NCI-H146 treated with DMSO at 0.1 percent for 48 hours (cell line): ENCODE measurements around the gene PDCD10.

ENCODE experiments used
- DNase-seq: peaks from one replicate; lab custom pipeline; 2025; ENCODE audit not compliant: unreplicated experiment; lab: John Stamatoyannopoulos, UW

The PDCD10 gene

DNA sequence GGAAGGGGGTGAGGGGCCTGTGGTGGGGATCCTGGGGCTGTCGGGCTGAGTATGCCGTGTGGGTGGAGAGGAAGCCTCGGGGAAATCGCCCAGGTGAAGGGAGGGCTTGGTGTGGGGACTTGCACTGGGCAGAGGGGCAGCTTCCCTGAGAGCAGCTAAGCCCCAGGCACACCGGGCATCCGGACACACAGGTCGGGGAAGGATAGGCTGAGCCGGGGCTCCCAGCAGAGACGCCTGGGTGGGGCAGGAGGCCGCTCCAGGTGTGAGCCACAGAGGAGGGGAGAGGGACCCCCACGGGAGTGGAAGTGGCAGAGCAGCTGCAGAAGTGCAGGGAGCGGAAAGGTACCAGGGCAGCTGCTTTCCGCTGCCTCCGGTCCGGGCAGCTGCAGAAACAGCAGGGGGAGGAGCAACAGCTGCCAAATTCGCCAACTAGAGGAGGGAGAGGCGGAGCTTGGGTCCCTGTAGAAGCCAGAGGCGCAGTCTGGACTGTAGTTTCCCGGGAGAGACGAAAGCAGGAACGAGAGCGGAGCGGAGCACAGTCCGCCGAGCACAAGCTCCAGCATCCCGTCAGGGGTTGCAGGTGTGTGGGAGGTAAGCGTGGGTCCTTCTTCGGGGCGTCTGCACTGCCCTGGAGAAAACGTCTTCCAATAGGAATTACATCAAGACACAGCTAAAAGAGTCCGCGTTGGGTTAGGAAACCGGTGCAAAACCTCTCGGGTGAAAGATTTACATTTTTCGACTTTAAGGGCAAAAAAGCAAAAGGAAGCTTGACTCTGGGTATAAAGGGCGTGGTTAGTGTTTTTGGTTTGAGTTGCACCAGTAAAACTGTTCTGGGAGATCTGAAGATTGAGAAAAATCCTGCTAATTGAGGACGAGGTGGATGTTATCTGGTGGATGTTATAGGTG, 794 bp upstream of the PDCD10 start, which contains the start of gene SERPINI1:
TSS of gene SERPINI1 (plus strand) at position 489 of the 906 bp plus-strand sequence. CDS start 53,408 bp downstream, outside the sequence.
- DNase-seq: peak; percentile 99

- no peak for DNase-seq
These were observed 663 bp downstream of the PDCD10 start for GRCh38 chr3:167733961-167734497.

DNA sequence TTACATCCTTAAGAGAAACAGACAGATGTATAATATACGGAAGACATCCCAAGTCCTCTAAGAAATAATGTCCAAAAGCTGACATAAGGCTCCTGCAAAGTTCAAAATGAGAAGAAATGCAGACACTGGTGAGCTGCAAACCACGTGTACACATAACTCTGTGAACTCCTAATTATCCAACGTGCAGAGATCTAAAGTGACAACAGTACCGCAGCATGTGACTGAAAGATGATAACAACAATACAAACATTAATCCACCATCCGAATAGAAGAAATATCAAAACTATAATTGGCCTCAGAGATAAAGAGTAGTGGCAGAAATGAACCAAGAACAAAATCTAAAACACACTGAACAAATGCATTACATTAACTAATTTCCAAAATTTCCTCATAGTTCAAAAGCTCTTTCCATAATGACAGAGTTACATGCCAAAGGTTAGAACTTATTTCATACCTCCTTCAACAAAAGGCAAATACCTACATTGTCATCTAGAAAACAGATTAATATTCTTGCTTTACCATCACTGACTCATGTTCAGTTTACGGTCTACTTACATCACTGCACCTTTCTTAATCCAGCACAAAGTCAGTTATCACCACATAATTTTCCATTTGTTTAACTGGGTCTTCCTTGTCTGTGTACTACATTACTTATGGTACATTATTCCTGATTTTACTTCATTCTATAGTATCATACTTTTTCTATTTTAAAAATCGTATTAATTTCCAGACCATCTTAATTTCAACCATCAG, 2.2 kb downstream of the PDCD10 start:
- no peak for DNase-seq

- DNase-seq: no peak
These were observed 3.3 kb downstream of the PDCD10 start for GRCh38 chr3:167731393-167731792.

GRCh38 chr3:167729591-167729990, 5.1 kb downstream of the PDCD10 start:
- DNase-seq: no peak

DNA sequence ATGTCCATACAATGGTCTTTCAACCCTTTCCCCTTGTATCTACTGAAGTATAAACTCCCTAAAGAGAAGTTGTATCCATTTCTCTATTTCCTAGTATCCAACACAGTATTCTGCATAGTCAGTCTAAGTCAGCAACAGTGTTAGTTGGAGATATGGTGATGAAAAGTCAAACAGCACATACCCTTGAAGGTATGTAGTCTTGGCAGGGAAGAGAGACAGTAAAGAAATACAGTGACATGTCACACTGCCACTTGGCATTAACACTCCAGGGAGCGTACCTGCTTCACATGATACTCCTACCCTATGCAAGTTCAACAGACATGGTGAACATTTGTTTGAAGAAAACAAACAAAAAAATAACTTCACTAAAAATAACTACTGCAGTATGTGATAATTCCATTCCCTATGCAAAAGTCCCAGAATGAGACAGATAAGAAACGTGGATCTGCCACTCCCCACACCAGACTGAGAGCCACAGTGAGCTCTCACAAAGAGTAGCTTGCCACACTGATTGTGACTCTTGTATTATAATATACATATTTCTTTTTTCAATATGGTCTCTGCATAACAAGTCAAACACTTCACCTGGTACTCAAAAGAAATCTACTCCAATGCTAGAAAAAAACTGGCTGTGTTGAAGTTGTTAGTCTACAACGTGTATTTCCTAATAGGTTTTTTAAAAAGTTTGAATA, 5.9 kb downstream of the PDCD10 start:
- DNase-seq: no peak

DNA sequence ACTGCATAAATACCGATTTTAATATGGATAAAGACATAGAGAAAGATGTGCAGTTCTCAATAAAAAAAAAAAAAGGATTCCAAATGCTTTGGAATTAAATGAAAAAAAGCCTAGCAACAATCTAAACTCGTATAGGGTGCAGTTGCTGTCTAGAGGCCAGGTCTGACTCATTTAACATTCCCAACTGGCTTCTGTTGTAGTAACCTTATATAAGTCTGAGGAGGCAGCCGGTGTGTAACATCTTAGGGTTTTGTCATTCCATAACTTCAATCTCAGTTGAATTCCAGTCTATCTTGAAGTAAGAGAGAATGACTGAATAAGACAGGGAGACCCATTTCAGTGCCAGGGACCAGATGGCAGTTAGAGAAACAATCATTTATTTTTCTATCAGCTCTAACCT, 6.5 kb downstream of the PDCD10 start:
- DNase-seq: no peak

DNA sequence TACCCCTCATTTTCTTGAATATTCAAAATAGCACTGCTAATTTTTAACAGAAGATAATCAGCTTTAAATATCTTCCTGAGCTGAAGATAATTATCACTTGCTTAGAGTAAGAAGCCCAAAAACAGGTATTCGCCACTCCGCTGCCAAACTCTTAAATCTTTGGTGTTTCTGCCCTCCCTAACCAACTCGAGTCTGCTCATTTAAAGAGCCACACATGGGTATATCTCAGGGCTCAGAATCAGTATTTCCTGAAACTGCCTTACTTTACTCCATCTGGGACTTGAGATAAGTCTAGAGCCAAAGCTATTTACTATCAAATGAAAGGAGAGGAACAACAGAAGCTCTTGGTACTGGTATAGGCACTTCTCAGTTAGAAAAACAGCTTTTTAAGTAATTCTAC, 10.8 kb downstream of the PDCD10 start:
- no peak for DNase-seq

- DNase-seq: no peak
These were observed 11.6 kb downstream of the PDCD10 start for GRCh38 chr3:167723025-167723512.

GRCh38 chr3:167718582-167718981, 16.1 kb downstream of the PDCD10 start:
- DNase-seq: no peak

DNA sequence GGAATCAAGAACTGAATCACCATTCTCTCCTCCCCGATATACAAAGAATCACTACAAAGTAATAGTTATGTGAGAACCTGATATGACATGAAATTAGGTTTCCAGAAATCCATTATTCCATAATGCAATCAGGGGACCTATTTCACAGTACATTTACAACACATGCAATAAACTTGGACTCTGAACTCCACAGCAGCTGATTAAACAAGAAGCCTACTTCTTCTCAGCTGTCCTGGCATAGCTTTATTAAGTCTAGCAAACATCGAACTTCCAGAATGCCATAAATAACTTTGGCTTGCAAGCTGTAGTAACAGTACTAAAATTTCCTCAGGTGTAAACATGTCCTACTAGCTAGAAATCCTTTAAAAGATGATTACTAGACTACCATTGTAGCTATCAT, 17.8 kb downstream of the PDCD10 start:
- no peak for DNase-seq

- DNase-seq: no peak
These were observed 19.8 kb downstream of the PDCD10 start for GRCh38 chr3:167714871-167715270.

DNA sequence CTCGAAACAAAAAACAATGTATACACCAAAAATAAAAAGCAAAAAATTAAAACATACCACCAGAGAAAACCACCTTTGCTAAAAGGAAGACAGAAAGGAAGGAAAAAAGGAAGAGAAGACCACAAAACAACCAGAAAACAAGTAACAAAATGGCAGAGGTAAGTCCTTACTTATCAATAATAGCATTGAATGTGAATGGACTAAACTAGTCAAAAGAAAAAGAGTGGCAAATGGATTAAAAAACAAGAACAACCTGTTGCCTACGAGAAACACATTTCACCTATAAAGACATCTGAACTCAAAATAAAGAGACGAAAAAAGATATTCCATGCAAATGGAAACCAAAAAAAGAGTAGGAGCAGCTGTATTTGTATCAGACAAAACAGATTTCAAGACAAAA, 22.2 kb downstream of the PDCD10 start:
- no peak for DNase-seq

- DNase-seq: no peak
These were observed 23.3 kb downstream of the PDCD10 start for GRCh38 chr3:167711439-167711838.

DNA sequence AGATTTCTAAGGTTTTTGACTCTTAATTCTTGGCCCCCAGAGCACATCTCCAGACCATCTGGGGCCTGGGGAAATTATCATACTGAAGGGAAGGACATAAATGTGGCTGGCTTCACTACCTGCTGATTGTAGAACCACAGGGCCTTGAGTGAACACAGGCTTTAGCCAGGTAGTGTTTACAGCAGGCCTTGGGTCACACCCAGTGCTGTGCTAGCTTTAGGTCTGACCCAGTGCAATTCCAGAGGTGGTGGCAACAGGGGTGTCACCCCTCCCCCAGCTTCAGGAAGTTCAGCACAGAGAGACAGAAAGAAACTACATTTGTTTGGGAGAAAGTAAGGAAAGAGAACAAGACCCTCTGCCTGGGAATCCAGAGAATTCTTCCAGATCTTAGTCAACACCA, 24.1 kb downstream of the PDCD10 start:
- DNase-seq: no peak

DNA sequence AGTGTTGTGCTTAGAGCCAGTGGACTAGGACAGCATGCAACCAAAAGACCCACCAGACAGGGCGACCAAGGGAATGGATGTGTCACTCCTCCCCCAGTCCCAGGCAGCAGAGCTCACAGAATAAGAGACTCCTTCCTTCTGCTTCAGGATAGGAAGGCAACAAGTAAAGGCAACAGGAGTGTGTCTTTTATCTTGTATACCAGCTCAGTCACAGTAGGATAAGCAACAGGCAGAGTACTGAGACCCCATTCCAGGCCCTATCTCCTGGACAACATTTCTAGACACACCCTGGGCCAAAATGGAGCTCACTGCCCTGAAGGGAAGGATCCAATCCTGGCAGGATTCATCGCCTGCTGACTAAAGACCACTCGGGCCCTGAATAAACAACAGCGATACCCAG, 25.0 kb downstream of the PDCD10 start:
- DNase-seq: no peak

- no peak for DNase-seq
These were observed 28.9 kb downstream of the PDCD10 start for GRCh38 chr3:167705840-167706239.

- no peak for DNase-seq
These were observed 33.8 kb downstream of the PDCD10 start for GRCh38 chr3:167700926-167701325.

- DNase-seq: no peak
These were observed 34.6 kb downstream of the PDCD10 start for GRCh38 chr3:167700046-167700445.

DNA sequence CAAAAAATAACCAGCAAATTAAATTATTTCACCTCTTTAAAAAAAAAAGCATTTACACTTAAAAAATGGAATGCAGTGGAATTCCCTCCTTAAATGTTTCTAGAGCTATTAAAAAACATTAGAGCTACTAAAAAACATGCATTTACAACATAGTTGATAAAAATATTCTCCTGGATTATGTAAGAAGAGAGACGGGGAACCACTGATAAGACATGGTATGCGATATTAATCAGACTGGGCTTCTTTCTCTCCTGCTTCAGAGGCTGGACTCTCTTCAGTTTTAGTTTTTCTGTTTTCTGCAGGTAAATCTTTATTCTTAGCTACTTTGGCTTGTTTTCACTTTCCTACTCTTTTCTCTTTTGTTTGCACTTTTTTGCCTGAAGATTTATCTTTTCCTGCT, 40.6 kb downstream of the PDCD10 start:
- no peak for DNase-seq

DNA sequence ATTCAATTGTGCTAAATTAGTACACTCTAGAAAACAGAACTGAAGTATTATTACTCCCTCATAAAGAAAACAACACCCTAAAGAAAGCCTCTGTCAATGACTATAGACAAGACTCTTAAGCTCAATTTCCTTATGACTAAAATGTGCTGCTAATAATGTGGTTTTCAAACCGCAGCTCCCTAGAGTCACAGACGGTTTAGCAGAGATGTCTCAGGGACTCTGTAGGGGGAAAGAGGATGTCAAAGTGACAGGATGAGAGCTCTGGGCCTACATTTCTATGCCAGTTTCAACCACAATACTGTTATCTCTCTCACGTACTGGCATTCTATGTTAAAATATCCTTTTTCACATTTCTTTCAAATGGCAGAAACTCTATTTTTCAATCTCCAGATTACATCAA, 43.3 kb downstream of the PDCD10 start:
- DNase-seq: no peak
